ENCODE measurements around the gene GSTM5.

DNA sequence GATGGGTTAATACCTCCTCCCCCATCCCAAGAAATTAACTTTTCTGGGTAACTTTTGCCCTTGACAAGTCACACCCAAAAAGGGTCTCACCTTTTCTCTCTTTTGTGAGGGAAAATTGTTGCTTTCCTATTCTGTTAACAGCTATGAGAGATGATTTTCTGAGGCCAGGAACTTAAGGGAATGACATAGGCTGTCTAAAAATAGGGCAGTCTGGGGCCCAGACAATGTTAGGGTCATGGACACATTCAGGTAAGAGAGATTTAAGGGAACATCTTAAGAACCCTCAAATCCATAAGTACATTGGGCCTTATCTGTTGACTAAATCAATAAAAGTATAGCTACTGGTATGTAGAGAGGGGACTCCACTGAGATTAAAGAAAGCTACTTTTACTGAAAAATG, 37.2 kb downstream of the GSTM5 start:
- TF ChIP-seq, protein P1, sequence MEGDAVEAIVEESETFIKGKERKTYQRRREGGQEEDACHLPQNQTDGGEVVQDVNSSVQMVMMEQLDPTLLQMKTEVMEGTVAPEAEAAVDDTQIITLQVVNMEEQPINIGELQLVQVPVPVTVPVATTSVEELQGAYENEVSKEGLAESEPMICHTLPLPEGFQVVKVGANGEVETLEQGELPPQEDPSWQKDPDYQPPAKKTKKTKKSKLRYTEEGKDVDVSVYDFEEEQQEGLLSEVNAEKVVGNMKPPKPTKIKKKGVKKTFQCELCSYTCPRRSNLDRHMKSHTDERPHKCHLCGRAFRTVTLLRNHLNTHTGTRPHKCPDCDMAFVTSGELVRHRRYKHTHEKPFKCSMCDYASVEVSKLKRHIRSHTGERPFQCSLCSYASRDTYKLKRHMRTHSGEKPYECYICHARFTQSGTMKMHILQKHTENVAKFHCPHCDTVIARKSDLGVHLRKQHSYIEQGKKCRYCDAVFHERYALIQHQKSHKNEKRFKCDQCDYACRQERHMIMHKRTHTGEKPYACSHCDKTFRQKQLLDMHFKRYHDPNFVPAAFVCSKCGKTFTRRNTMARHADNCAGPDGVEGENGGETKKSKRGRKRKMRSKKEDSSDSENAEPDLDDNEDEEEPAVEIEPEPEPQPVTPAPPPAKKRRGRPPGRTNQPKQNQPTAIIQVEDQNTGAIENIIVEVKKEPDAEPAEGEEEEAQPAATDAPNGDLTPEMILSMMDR (conservative IDR thresholded peaks at IDR 0.05; ENCODE audit: low read length) = no peak
- no peak for TF ChIP-seq EZH2phosphoT487 (IDR thresholded peaks at IDR 0.05; ENCODE audit: borderline replicate concordance, low read depth, low read length)

Data from OCI-LY7 (cell line).